Measurements from ENCODE around the gene PIBF1. TPM values are rescaled to one million over a fixed set of nuclear protein-coding genes. Genes with fewer than 3 reads are reported as not detected.
A peak's percentile ranks its signal among the peaks of the same experiment; 100 is the strongest.
"Not testable (repeated sequence)": the region's sequence is repeated elsewhere in the genome, so short reads cannot be mapped to it uniquely, and the experiment has no call there.

PIBF1 gene
- total RNA-seq, 1 experiment from 2014 or later = 11.0 TPM

- in situ Hi-C loops (cut with HindIII; ENCODE audit: low sequenced_read_pairs) = no loop called here
- DNase-seq (ENCODE audit: low spot score) = peak; percentile 9
These were observed 38.4 kb downstream of the PIBF1 start for GRCh38 chr13:72820156-72820897.

DNA sequence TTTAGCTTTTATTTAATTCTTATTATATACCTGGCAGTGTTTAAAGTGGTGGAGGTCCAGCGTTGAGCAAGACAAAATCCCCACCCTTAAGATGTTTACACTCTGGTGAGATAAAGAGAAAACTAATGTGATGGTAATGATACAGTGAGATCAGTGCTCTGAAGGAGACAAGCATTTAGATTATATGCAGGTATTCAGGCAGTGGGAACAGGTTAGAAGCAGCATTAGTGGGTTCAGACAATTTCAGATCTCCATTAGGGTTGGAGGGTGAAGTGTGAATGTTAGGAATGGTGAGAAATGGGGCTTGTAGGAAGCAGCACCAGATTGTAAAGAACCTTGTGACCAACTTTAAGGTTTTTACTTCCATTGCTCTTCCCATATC lies 39.0 kb downstream of the PIBF1 start:
- in situ Hi-C loops (cut with HindIII; ENCODE audit: low sequenced_read_pairs) = no loop called here
- no peak for DNase-seq (ENCODE audit: low spot score)

- no peak for DNase-seq (ENCODE audit: low spot score)
- in situ Hi-C loops (cut with HindIII; ENCODE audit: low sequenced_read_pairs) = no loop called here
These were observed 41.1 kb downstream of the PIBF1 start for GRCh38 chr13:72823081-72823480.

GRCh38 chr13:72823724-72824123 lies 41.8 kb downstream of the PIBF1 start:
- in situ Hi-C loops (cut with HindIII; ENCODE audit: low sequenced_read_pairs) = no loop called here

GRCh38 chr13:72834601-72835000 lies 52.7 kb downstream of the PIBF1 start:
- DNase-seq (ENCODE audit: low spot score) = no peak
- in situ Hi-C loops (cut with HindIII; ENCODE audit: low sequenced_read_pairs) = no loop called here

More at GRCh38 chr13:72823724-72824123, 41.8 kb downstream of the PIBF1 start:
- no peak for DNase-seq (ENCODE audit: low spot score)

DNA sequence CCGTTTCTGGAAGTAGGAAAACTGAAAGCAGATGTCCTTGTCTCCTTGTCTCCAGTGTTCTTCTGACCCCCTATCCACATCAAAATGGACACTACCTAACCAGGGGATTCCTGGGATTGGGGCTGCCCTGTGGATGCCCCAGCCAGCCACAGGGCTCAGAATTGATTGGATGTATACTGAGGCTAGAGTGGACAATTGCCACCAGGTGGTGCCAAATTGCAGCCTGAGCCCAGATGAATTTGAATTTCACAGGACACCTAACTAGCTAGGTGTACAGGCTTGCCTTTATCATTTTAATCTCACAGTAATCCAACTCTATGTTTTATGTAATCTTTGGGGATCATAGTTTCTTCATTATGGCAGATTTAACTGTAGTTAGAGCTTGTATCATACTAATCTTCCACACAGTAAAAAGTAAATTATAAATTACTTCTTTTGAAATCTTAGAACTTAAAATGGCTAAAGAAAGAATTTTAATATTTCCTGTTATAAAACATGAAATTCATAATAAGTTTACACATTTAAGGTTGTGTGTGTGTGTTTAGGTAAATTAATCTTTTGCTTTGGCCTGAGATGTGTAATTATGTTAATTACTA lies 58.0 kb downstream of the PIBF1 start:
- in situ Hi-C loops (cut with HindIII; ENCODE audit: low sequenced_read_pairs) = no loop called here
- DNase-seq (ENCODE audit: low spot score) = peak; percentile 22

DNA sequence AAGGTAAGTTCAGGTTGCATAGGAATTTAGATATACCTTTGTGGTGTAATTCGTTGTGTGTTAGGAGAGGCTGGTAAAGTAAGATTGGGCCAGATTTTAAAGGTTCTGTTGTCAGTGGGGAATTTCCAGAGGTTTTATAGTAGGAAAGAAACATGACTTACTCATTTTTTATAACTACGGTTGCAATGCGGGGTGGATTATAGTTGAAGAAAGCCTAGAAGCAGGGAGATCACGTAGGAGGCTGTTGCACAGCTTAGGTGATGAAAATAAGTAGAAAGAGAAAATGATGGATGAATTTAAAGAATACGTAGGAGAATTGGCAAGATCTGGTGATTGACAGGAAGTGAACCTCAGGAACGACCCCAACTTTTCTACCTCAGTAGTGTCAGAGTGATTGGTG lies 61.1 kb downstream of the PIBF1 start:
- DNase-seq (ENCODE audit: low spot score) = no peak
- in situ Hi-C loops (cut with HindIII; ENCODE audit: low sequenced_read_pairs) = no loop called here

DNA sequence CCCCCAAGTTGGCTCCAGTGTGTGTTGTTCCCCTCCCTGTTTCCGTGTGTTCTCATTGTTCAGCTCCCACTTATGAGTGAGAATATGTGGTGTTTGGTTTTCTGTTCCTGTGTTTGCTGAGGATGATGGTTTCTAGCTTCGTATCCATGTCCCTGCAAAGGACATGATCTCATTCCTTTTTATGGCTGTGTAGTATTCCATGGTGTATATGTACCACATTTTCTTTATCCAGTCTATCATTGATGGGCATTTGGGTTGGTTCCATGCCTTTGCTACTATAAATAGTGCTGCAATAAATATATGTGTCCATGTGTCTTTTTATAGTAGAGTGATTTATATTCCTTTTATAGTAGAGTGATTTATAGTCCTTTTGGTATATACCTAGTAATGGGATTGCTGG lies 63.2 kb downstream of the PIBF1 start:
- in situ Hi-C loops (cut with HindIII; ENCODE audit: low sequenced_read_pairs); DNase-seq (ENCODE audit: low spot score): not testable (repeated sequence)

- in situ Hi-C loops (cut with HindIII; ENCODE audit: low sequenced_read_pairs) = no loop called here
- no peak for DNase-seq (ENCODE audit: low spot score)
These were observed 67.6 kb downstream of the PIBF1 start for GRCh38 chr13:72849571-72849970.

DNA sequence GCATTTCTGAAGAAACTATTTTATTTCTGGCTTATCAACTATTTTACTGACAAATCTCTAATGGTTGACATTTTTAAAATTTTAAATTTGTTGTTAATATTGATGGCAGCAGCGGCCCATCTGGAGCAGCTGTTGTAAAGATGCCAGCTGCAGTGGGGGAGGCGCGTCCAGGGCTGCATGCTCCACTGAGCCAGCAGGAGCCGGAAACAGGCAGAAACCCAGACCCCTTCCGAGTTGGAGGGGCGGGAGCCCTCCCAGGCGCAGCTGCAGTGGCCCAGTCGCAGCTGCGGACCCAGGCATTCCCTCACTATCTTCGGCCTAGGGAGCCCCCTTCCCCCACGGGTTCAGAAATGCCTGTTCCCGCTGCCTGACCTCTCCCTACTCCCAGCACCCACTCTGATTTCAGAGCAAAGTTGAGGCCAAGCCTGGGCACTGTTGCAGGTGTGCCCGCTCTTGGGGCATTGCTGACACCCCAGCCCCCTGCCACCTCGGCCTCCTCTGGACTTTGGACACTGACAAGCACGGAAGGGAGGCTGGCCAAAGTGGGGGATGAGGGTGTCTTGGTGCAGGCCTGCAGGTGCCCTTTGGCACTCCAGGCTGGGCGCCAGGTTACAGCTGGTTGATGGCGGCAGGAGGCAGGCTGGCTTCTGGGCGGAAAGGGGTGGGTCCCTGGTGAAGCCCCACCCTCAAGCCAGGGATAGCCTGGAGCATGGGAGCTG lies 69.2 kb downstream of the PIBF1 start:
- in situ Hi-C loops (cut with HindIII; ENCODE audit: low sequenced_read_pairs) = no loop called here
- DNase-seq (ENCODE audit: low spot score) = no peak

DNA sequence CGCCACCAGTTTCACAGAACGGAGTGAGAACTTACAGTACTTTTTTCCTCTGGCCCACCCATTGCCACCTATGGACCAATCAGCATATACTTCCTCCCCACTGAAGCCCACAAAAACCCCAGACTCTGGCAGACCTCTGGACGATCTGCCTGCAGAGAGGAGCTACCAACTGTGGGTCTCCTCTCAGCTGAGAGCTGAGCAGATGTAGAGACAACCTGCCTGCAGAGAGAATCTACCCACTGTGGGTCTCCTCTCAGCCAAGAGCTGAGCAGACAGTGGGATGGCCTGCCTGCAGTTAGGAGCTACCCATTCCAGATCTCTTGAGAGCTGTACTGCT lies 69.7 kb downstream of the PIBF1 start:
- in situ Hi-C loops (cut with HindIII; ENCODE audit: low sequenced_read_pairs) = no loop called here

GRCh38 chr13:72852207-72852606 lies 70.3 kb downstream of the PIBF1 start:
- in situ Hi-C loops (cut with HindIII; ENCODE audit: low sequenced_read_pairs) = no loop called here
- no peak for DNase-seq (ENCODE audit: low spot score)

More for the DNA sequence above, 69.7 kb downstream of the PIBF1 start:
- no peak for DNase-seq (ENCODE audit: low spot score)

- no peak for DNase-seq (ENCODE audit: low spot score)
These were observed 71.1 kb downstream of the PIBF1 start for GRCh38 chr13:72853000-72853399.

GRCh38 chr13:72864142-72865011 lies 82.4 kb downstream of the PIBF1 start:
- no peak for DNase-seq (ENCODE audit: low spot score)
- in situ Hi-C loops (cut with HindIII; ENCODE audit: low sequenced_read_pairs) = no loop called here

More at GRCh38 chr13:72853000-72853399, 71.1 kb downstream of the PIBF1 start:
- in situ Hi-C loops (cut with HindIII; ENCODE audit: low sequenced_read_pairs) = no loop called here

- in situ Hi-C loops (cut with HindIII; ENCODE audit: low sequenced_read_pairs) = no loop called here
These were observed 86.3 kb downstream of the PIBF1 start for GRCh38 chr13:72868229-72868628.

GRCh38 chr13:72875233-72875632 lies 93.3 kb downstream of the PIBF1 start:
- DNase-seq (ENCODE audit: low spot score) = no peak
- in situ Hi-C loops (cut with HindIII; ENCODE audit: low sequenced_read_pairs) = no loop called here

More at GRCh38 chr13:72868229-72868628, 86.3 kb downstream of the PIBF1 start:
- no peak for DNase-seq (ENCODE audit: low spot score)

DNA sequence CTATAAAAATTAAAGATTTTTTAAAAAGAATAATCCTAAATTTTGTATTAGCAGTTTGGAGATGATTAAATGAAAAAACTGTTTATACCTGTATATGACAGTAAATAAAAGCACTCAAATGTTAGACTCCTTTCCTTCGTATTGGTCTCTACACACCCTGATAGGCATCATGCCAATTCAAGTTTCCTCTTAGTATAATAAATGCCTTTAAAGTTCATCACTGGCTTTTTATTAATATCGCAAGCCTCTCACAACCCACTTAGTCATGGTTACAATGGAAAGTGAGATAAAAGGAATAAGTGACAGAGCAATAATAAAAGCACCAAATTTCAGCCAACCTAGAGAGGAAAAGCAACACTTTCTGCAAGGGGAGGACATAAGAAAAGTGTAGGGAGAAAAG lies 102.2 kb downstream of the PIBF1 start:
- in situ Hi-C loops (cut with HindIII; ENCODE audit: low sequenced_read_pairs) = no loop called here

DNA sequence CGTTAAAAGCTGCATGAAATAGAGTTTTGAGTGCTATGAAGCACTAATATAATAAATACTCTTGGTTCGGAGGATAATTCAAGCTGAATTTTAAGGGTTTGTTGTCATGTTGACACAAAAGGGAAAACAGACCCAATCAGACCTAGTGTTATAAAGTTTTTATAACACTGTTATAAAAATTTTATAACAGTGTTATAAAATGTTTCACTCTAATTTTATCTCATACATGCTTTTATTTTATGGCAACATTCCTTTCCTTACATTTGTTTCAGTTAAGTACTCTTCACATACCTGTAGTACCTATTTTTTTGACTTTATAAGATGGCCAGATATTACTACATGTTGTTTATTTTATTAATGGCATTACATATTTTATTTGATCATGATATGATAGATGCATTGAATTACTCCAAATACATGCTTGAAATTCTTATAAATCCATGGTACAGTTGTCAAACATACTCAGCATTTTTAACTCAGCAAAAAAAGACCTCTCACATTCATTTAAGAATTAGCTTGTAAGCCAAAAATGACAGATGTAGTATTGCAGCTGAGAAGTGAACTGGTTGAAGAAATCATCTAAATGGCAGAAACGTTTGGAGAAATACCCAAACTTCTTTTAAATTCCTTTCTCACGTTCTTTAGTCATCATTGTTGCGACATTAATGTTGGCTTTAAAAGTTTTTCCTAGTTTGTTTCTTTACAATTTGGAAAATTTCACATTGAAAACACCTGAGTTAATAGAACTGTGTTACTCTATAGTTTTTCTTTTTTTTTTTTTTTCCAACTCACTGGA lies 104.5 kb downstream of the PIBF1 start:
- DNase-seq (ENCODE audit: low spot score) = no peak
- in situ Hi-C loops (cut with HindIII; ENCODE audit: low sequenced_read_pairs) = no loop called here

More for the DNA sequence above, 102.2 kb downstream of the PIBF1 start:
- no peak for DNase-seq (ENCODE audit: low spot score)

- in situ Hi-C loops (cut with HindIII; ENCODE audit: low sequenced_read_pairs) = no loop called here
These were observed 107.6 kb downstream of the PIBF1 start for GRCh38 chr13:72889495-72889894.

More at GRCh38 chr13:72889495-72889894, 107.6 kb downstream of the PIBF1 start:
- DNase-seq (ENCODE audit: low spot score) = no peak
